Measurements from ENCODE around the gene ZBTB21.
"Not testable (repeated sequence)": the region's sequence is repeated elsewhere in the genome, so short reads cannot be mapped to it uniquely, and the experiment has no call there.

Gene ZBTB21

GRCh38 chr21:41964171-41964570 lies 46.0 kb downstream of the ZBTB21 start:
- H3K4me3 ChIP-seq (ENCODE audit: low read depth, low read length): no peak overlapping the region
- POLR2A ChIA-PET: no interaction called here
- no peak for TF ChIP-seq CTCF (IDR thresholded peaks at IDR 0.05; ENCODE audit: insufficient read depth, low read length, missing control alignments)
- CTCF ChIA-PET: interaction anchor here (1.2 kb wide), 1 partner anchor 20 kb away, joined by 3 read pairs; no protein-coding TSS in a partner anchor
- no peak for DNase-seq (ENCODE audit: low read depth, low spot score)

GRCh38 chr21:41962425-41962966 lies 47.7 kb downstream of the ZBTB21 start:
- ChIA-PET CTCF (interaction anchor here (0.6 kb wide), 1 partner anchor 263 kb away, joined by 3 read pairs; no protein-coding TSS in a partner anchor), POLR2A (no interaction called here)
- DNase-seq (ENCODE audit: low read depth, low spot score): no peak
- H3K4me3 ChIP-seq (ENCODE audit: low read depth, low read length): no peak overlapping the region
- no peak for TF ChIP-seq CTCF (IDR thresholded peaks at IDR 0.05; ENCODE audit: insufficient read depth, low read length, missing control alignments)

GRCh38 chr21:41961753-41962152 lies 48.4 kb downstream of the ZBTB21 start:
- TF ChIP-seq CTCF (IDR thresholded peaks at IDR 0.05; ENCODE audit: insufficient read depth, low read length, missing control alignments): no peak
- H3K4me3 ChIP-seq (ENCODE audit: low read depth, low read length): no peak overlapping the region
- CTCF ChIA-PET: interaction anchor here (0.6 to 2.1 kb wide), 4 partner anchors 10 to 262 kb away, joined by 3 to 10 read pairs (median 4); no protein-coding TSS in a partner anchor
- DNase-seq (ENCODE audit: low read depth, low spot score): no peak
- POLR2A ChIA-PET: no interaction called here

- ChIA-PET CTCF (interaction anchor here (0.7 to 2.1 kb wide), 4 partner anchors 9 to 156 kb away, joined by 3 to 10 read pairs (median 4); no protein-coding TSS in a partner anchor), POLR2A (no interaction called here)
- TF ChIP-seq CTCF (IDR thresholded peaks at IDR 0.05; ENCODE audit: insufficient read depth, low read length, missing control alignments): no peak
- no peak for DNase-seq (ENCODE audit: low read depth, low spot score)
- no peak overlapping the region for H3K4me3 ChIP-seq (ENCODE audit: low read depth, low read length)
Observed at GRCh38 chr21:41961282-41961701, 48.9 kb downstream of the ZBTB21 start.

- TF ChIP-seq CTCF (IDR thresholded peaks at IDR 0.05; ENCODE audit: insufficient read depth, low read length, missing control alignments): no peak
- CTCF ChIA-PET: interaction anchor here (1.2 to 2.1 kb wide), 2 partner anchors 31 to 157 kb away, joined by 5 to 10 read pairs; no protein-coding TSS in a partner anchor
- POLR2A ChIA-PET: no interaction called here
- H3K4me3 ChIP-seq (ENCODE audit: low read depth, low read length): no peak overlapping the region
- DNase-seq (ENCODE audit: low read depth, low spot score): no peak
Observed at GRCh38 chr21:41960386-41960785, 49.8 kb downstream of the ZBTB21 start.

- CTCF ChIA-PET: interaction anchor here (2.1 kb wide), 1 partner anchor 158 kb away, joined by 10 read pairs; no protein-coding TSS in a partner anchor
- DNase-seq (ENCODE audit: low read depth, low spot score); POLR2A ChIA-PET; H3K4me3 ChIP-seq (ENCODE audit: low read depth, low read length): not testable (repeated sequence)
Observed at GRCh38 chr21:41959697-41960096, 50.5 kb downstream of the ZBTB21 start.
